HepG2 (cell line): Measurements from ENCODE around the gene GPD1. TPM values are rescaled to one million over a fixed set of nuclear protein-coding genes. Genes with fewer than 3 reads are reported as not detected.

Experiments used
- AHR ChIP-seq: IDR thresholded peaks from 2 replicates; pipeline ENCODE4 v1.6.1; 2018; ENCODE audit warnings: missing genetic modification reagents, missing compliant biosample characterization
- CBX2 ChIP-seq, 2 experiments: fragments of 200-600 bp in 1 of 2; sonication (generic); formaldehyde crosslinking in 1 of 2; IDR thresholded peaks; 2 replicates each; pipeline versions ENCODE4 v1.7.0 to v1.8.1; 2018 to 2022; ENCODE audit warnings: low read depth in 2 of 2, low read length in 1 of 2, mild to moderate bottlenecking in 1 of 2, missing genetic modification reagents in 1 of 2
- GLMP ChIP-seq: sonication (generic); formaldehyde crosslinking; IDR thresholded peaks from 2 replicates; pipeline ENCODE4 v1.9.0; 2021; ENCODE audit warnings: missing genetic modification reagents, mild to moderate bottlenecking, borderline replicate concordance
- GRHL1 ChIP-seq: sonication (generic); formaldehyde crosslinking; conservative IDR thresholded peaks from 2 replicates; pipeline ENCODE4 v1.8.0; 2022; ENCODE audit warnings: missing genetic modification reagents
- IRF2 ChIP-seq: IDR thresholded peaks from 2 replicates; pipeline ENCODE4 v1.6.1; 2018; ENCODE audit warnings: missing genetic modification reagents, missing compliant biosample characterization
- KDM5B ChIP-seq: sonication (generic); formaldehyde crosslinking; IDR thresholded peaks from 2 replicates; pipeline ENCODE4 v1.4.0; 2020; ENCODE audit warnings: missing genetic modification reagents, mild to moderate bottlenecking, borderline replicate concordance
- MAFK ChIP-seq, 2 experiments: IDR thresholded peaks in 1 of 2; conservative IDR thresholded peaks in 1 of 2; 2 replicates each; pipeline ENCODE4 v1.6.1; 2011; ENCODE audit warnings: improper control_type of control experiment in 2 of 2, low read length in 2 of 2
- NR2F2 ChIP-seq: IDR thresholded peaks from 2 replicates; pipeline ENCODE4 v1.6.1; 2012; ENCODE audit warnings: low read depth, inconsistent platforms, borderline replicate concordance
- REL ChIP-seq: sonication (generic); formaldehyde crosslinking; conservative IDR thresholded peaks from 2 replicates; pipeline ENCODE4 v1.8.0; 2022; ENCODE audit warnings: mild to moderate bottlenecking, missing genetic modification reagents, moderate library complexity
- REPIN1 ChIP-seq: sonication (generic); formaldehyde crosslinking; IDR thresholded peaks from 2 replicates; pipeline ENCODE4 v1.8.0; 2022; ENCODE audit warnings: missing genetic modification reagents, low read depth, mild to moderate bottlenecking, borderline replicate concordance
- SMARCC2 ChIP-seq: fragments of 450-650 bp; IDR thresholded peaks from 2 replicates; pipeline ENCODE4 v1.6.1; 2017; ENCODE audit warnings: antibody characterized with exemption, mild to moderate bottlenecking
- SPEN ChIP-seq: sonication (generic); formaldehyde crosslinking; IDR thresholded peaks from 2 replicates; pipeline ENCODE4 v1.5.1; 2020; ENCODE audit warnings: low read depth, mild to moderate bottlenecking, missing genetic modification reagents
- TMF1 ChIP-seq: sonication (generic); formaldehyde crosslinking; IDR thresholded peaks from 2 replicates; pipeline ENCODE4 v1.8.1; 2022; ENCODE audit warnings: low read depth, missing genetic modification reagents
- ZBTB3 ChIP-seq: sonication (generic); formaldehyde crosslinking; IDR thresholded peaks from 2 replicates; pipeline ENCODE4 v1.4.0; 2020; ENCODE audit warnings: low read depth, mild to moderate bottlenecking, moderate library complexity, missing genetic modification reagents, borderline replicate concordance
- ZFP62 ChIP-seq: sonication (generic); formaldehyde crosslinking; IDR thresholded peaks from 2 replicates; pipeline ENCODE4 v1.4.0; 2020; ENCODE audit warnings: missing genetic modification reagents
- ZFP90 ChIP-seq: sonication (generic); formaldehyde crosslinking; IDR thresholded peaks from 2 replicates; pipeline ENCODE4 v1.8.0; 2022; ENCODE audit warnings: missing genetic modification reagents, mild to moderate bottlenecking, inconsistent platforms, borderline replicate concordance
- ZKSCAN5 ChIP-seq: sonication (generic); formaldehyde crosslinking; IDR thresholded peaks from 2 replicates; pipeline ENCODE4 v1.5.1; 2020; ENCODE audit warnings: mild to moderate bottlenecking, missing genetic modification reagents
- ZNF20 ChIP-seq: sonication (generic); formaldehyde crosslinking; IDR thresholded peaks from 2 replicates; pipeline ENCODE4 v1.4.0; 2020; ENCODE audit warnings: mild to moderate bottlenecking, moderate library complexity, missing genetic modification reagents
- ZNF276 ChIP-seq: sonication (generic); formaldehyde crosslinking; IDR thresholded peaks from 2 replicates; pipeline ENCODE4 v1.4.0; 2020; ENCODE audit warnings: mild to moderate bottlenecking, low read depth, missing genetic modification reagents
- ZNF431 ChIP-seq: sonication (generic); formaldehyde crosslinking; IDR thresholded peaks from 2 replicates; pipeline ENCODE4 v1.9.0; 2022; ENCODE audit warnings: missing genetic modification reagents, low read depth, mild to moderate bottlenecking, borderline replicate concordance
- ZNF569 ChIP-seq: sonication (generic); formaldehyde crosslinking; IDR thresholded peaks from 2 replicates; pipeline ENCODE4 v1.5.0; 2020; ENCODE audit warnings: mild to moderate bottlenecking, missing genetic modification reagents, moderate library complexity, borderline replicate concordance
- ZNF639 ChIP-seq: conservative IDR thresholded peaks from 2 replicates; pipeline ENCODE4 v1.6.1; 2018; ENCODE audit warnings: missing genetic modification reagents
- ZNF670 ChIP-seq: sonication (generic); formaldehyde crosslinking; IDR thresholded peaks from 2 replicates; pipeline ENCODE4 v1.8.0; 2022; ENCODE audit warnings: mild to moderate bottlenecking, missing genetic modification reagents, borderline replicate concordance
- ZNF773 ChIP-seq: sonication (generic); formaldehyde crosslinking; IDR thresholded peaks from 2 replicates; pipeline ENCODE4 v1.4.0; 2020; ENCODE audit warnings: missing genetic modification reagents, borderline replicate concordance
- polyA plus RNA-seq, 8 experiments: library from polyadenylated mRNA; depleted of rRNA in 3 of 8; stranded (reverse) in 7 of 8; unstranded in 1 of 8; fragments of >200 nt; fragmentation: Illumina TruSeq in 4 of 8; extraction: Trizol in 4 of 8; gene quantifications; 2 replicates each; pipeline versions ENCODE4 v1.2.1 to v1.2.3, GENCODE V29; 2011 to 2016; ENCODE audit warnings: low read depth in 4 of 8, missing spikeins in 1 of 8, mixed read lengths in 1 of 8; ENCODE audit not compliant: insufficient read depth in 1 of 8
- total RNA-seq, 5 experiments: library from RNA; depleted of rRNA; stranded (reverse); fragments of >200 nt; fragmentation: Illumina TruSeq; extraction: Trizol; gene quantifications; 2 replicates each; pipeline ENCODE4 v1.2.3, GENCODE V29; 2016; ENCODE audit warnings: low read depth in 1 of 5

Gene GPD1
- total and polyA plus RNA-seq, 2 of the 13 experiments (the other 11 are each of a cell fraction or from before 2014, with no cell fraction given), result 3.7 to 30.6 TPM

GRCh38 chr12:50088577-50089335 is 15.1 kb upstream of the GPD1 start (continued):
- no peak for TF ChIP-seq ZNF569 (CRISPR knock-in tag)
- TF ChIP-seq GLMP (CRISPR knock-in tag), result no peak
- TF ChIP-seq NR2F2, result no peak
- TF ChIP-seq SPEN (CRISPR knock-in tag), result no peak
- no peak for TF ChIP-seq KDM5B (CRISPR knock-in tag)
- no peak for TF ChIP-seq GRHL1
- TF ChIP-seq ZNF276, result no peak
- TF ChIP-seq ZFP62, result no peak
- TF ChIP-seq ZFP90 (CRISPR knock-in tag), result no peak
- no peak for TF ChIP-seq ZNF773
- no peak for TF ChIP-seq ZBTB3 (CRISPR knock-in tag)
- no peak for TF ChIP-seq ZNF639 (CRISPR knock-in tag)
- no peak for TF ChIP-seq REPIN1 (CRISPR knock-in tag)
- TF ChIP-seq ZNF431 (CRISPR knock-in tag), result no peak
- no peak for TF ChIP-seq CBX2 (IDR thresholded peaks at IDR 0.05; ENCODE audit: low read depth, low read length)
- no peak for TF ChIP-seq CBX2 (CRISPR knock-in tag; IDR thresholded peaks at IDR 0.05; ENCODE audit: low read depth)
- no peak for TF ChIP-seq ZNF670 (CRISPR knock-in tag)
- no peak for TF ChIP-seq AHR (CRISPR knock-in tag)
- TF ChIP-seq SMARCC2, result no peak
- no peak for TF ChIP-seq TMF1 (CRISPR knock-in tag)
- no peak for TF ChIP-seq ZNF20 (CRISPR knock-in tag)
- no peak for TF ChIP-seq MAFK (conservative IDR thresholded peaks at IDR 0.05 in 1 of 2, IDR thresholded peaks at IDR 0.05 in 1 of 2; ENCODE audit: low read length in 2 of 2)
- no peak for TF ChIP-seq ZKSCAN5 (CRISPR knock-in tag)
- TF ChIP-seq REL (CRISPR knock-in tag), result no peak
- TF ChIP-seq IRF2 (CRISPR knock-in tag), result no peak
